PC-9 (cell line): Measurements from ENCODE around the gene FSIP2. TPM values are rescaled to one million over a fixed set of nuclear protein-coding genes. Genes with fewer than 3 reads are reported as not detected.

Source experiments
- BruUV-seq: library from RNA; stranded (reverse); fragments of 400-500 nt; replicated peaks from 2 replicates; lab custom pipeline; 2021; lab: Mats Ljungman, UMichigan
- CTCF ChIA-PET: fragments of 300-600 bp; sonication (Branson Sonifier 250); formaldehyde crosslinking; loops from one replicate; lab custom pipeline; 2022; ENCODE audit warnings: antibody characterized with exemption; lab: Charles Lee
- POLR2A ChIA-PET: fragments of 300-600 bp; sonication (Branson Sonifier 250); formaldehyde crosslinking; loops from one replicate; lab custom pipeline; 2022; ENCODE audit warnings: antibody characterized with exemption; ENCODE audit not compliant: unreplicated experiment; lab: Charles Lee
- DNase-seq, 2 experiments: peaks; one replicate each; pipeline versions ENCODE4 v3.0.0 to v3.0.0-alpha.2; 2015 to 2022; ENCODE audit warnings: mixed read lengths in 1 of 2
- H2AFZ ChIP-seq: fragments of 200-600 bp; sonication (generic); 2 replicates; pipeline ENCODE4 v1.8.1; 2017; ENCODE audit warnings: antibody characterized with exemption
- H3F3A ChIP-seq: fragments of 200-600 bp; sonication (generic); 2 replicates; pipeline ENCODE4 v1.8.1; 2017; ENCODE audit warnings: antibody characterized with exemption, mild to moderate bottlenecking, low read depth; ENCODE audit not compliant: insufficient read depth
- H3K27ac ChIP-seq: fragments of 200-600 bp; sonication (generic); 2 replicates; pipeline ENCODE4 v1.6.1; 2016; ENCODE audit warnings: mixed run types
- H3K27me3 ChIP-seq: fragments of 200-600 bp; sonication (generic); 2 replicates; pipeline ENCODE4 v1.6.1; 2016; ENCODE audit warnings: low read depth, mixed run types; ENCODE audit not compliant: insufficient read depth
- H3K36me3 ChIP-seq: fragments of 200-600 bp; sonication (generic); 2 replicates; pipeline ENCODE4 v1.6.1; 2016; ENCODE audit warnings: low read depth, mixed run types
- H3K4me1 ChIP-seq: fragments of 200-600 bp; sonication (generic); replicated peaks from 2 replicates; pipeline ENCODE4 v1.6.1; 2016; ENCODE audit warnings: mixed run types; ENCODE audit not compliant: insufficient read depth
- H3K4me2 ChIP-seq: fragments of 200-600 bp; sonication (generic); 2 replicates; pipeline ENCODE4 v1.6.1; 2017; ENCODE audit warnings: mixed run types
- H3K4me3 ChIP-seq: fragments of 200-600 bp; sonication (generic); 2 replicates; pipeline ENCODE4 v1.6.1; 2016; ENCODE audit warnings: mixed run types
- H3K79me2 ChIP-seq: fragments of 200-600 bp; sonication (generic); 2 replicates; pipeline ENCODE4 v1.6.1; 2017; ENCODE audit warnings: low read depth, mixed run types
- H3K9me2 ChIP-seq: fragments of 200-600 bp; sonication (generic); 2 replicates; pipeline ENCODE4 v1.8.1; 2017; ENCODE audit warnings: mild to moderate bottlenecking; ENCODE audit not compliant: insufficient read depth
- H3K9me3 ChIP-seq: fragments of 200-600 bp; sonication (generic); 2 replicates; pipeline ENCODE4 v1.8.1; 2016; ENCODE audit warnings: low read depth; ENCODE audit not compliant: insufficient read depth
- H4K20me1 ChIP-seq: fragments of 200-600 bp; sonication (generic); 2 replicates; pipeline ENCODE4 v1.8.1; 2017; ENCODE audit not compliant: insufficient read depth
- EZH2 ChIP-seq: fragments of 200-600 bp; sonication (generic); IDR thresholded peaks from 2 replicates; pipeline ENCODE4 v1.8.0; 2017; ENCODE audit warnings: antibody characterized with exemption, low read depth
- intact Hi-C: fragments of 100-400 bp; cut with micrococcal nuclease; formaldehyde crosslinking; loops from one replicate; pipeline ENCODE4 v1.10.0; 2022; ENCODE audit not compliant: unreplicated experiment
- total RNA-seq: library from RNA; stranded (reverse); gene quantifications from 2 replicates; pipeline ENCODE4 v1.2.3, GENCODE V29; 2021
- TF ChIP-seq, protein P1 (sequence below): fragments of 200-600 bp; sonication (generic); conservative IDR thresholded peaks from 2 replicates; pipeline ENCODE4 v1.6.1; 2017; ENCODE audit warnings: mixed run types, antibody characterized with exemption, mild to moderate bottlenecking, moderate library complexity

Gene FSIP2
- total RNA-seq, 1 experiment from 2014 or later, result 0.22 TPM

DNA sequence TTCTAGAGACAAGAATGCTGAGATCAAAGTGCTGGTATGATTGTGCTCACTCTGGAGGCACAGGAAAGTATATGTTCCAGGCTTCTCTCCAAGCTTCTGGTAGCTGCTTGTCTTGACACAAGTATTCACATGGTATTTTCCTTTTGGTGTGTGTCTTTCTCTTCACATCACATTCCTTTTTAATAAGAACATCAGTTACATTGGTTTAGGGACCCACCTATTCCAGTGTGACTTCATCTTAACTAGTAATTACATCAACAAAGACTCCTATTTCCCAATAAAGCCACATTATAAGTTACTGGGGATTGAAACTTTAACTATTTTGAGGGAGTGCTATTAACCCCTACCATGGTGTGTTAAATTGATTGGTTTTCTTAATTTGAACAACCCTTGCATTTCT is 119.1 kb downstream of the FSIP2 start:
- H3K79me2 ChIP-seq, result no peaks in the 10 kb centered on the region
- H3K36me3 ChIP-seq, result no peaks in the 10 kb centered on the region
- ChIA-PET POLR2A (no interaction called here), CTCF (no interaction called here)
- no peaks in the 10 kb centered on the region for H3K4me1 ChIP-seq
- H3K4me3 ChIP-seq, result no peak overlapping the region
- no peak overlapping the region for H2AFZ ChIP-seq
- no peak for DNase-seq
- H3K9me2 ChIP-seq, result no peaks in the 10 kb centered on the region
- H3K27ac ChIP-seq, result no peak overlapping the region
- no TSS peak for BruUV-seq
- H4K20me1 ChIP-seq, result no peaks in the 10 kb centered on the region
- H3K4me2 ChIP-seq, result no peak overlapping the region
- no peak for TF ChIP-seq EZH2
- TF ChIP-seq, protein P1, sequence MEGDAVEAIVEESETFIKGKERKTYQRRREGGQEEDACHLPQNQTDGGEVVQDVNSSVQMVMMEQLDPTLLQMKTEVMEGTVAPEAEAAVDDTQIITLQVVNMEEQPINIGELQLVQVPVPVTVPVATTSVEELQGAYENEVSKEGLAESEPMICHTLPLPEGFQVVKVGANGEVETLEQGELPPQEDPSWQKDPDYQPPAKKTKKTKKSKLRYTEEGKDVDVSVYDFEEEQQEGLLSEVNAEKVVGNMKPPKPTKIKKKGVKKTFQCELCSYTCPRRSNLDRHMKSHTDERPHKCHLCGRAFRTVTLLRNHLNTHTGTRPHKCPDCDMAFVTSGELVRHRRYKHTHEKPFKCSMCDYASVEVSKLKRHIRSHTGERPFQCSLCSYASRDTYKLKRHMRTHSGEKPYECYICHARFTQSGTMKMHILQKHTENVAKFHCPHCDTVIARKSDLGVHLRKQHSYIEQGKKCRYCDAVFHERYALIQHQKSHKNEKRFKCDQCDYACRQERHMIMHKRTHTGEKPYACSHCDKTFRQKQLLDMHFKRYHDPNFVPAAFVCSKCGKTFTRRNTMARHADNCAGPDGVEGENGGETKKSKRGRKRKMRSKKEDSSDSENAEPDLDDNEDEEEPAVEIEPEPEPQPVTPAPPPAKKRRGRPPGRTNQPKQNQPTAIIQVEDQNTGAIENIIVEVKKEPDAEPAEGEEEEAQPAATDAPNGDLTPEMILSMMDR, result no peak
- intact Hi-C loops, result no loop called here
- H3K27me3 ChIP-seq, result no peaks in the 10 kb centered on the region
- H3F3A ChIP-seq, result no peaks in the 10 kb centered on the region
- no peaks in the 10 kb centered on the region for H3K9me3 ChIP-seq

GRCh38 chr2:185859506-185859905 is 120.9 kb downstream of the FSIP2 start:
- Histone ChIP-seq H3F3A (no peaks in the 10 kb centered on the region), H4K20me1 (no peaks in the 10 kb centered on the region), H3K4me2 (no peak overlapping the region), H3K27ac (no peak overlapping the region), H3K9me3 (no peaks in the 10 kb centered on the region), H3K4me3 (no peak overlapping the region), H3K79me2 (no peaks in the 10 kb centered on the region), H3K27me3 (no peaks in the 10 kb centered on the region), H3K9me2 (no peaks in the 10 kb centered on the region), H3K36me3 (no peaks in the 10 kb centered on the region), H2AFZ (no peak overlapping the region), H3K4me1 (no peaks in the 10 kb centered on the region)
- ChIA-PET CTCF (no interaction called here), POLR2A (no interaction called here)
- no TSS peak for BruUV-seq
- DNase-seq, result no peak
- TF ChIP-seq, protein P1, result no peak
- no peak for TF ChIP-seq EZH2
- intact Hi-C loops, result no loop called here

- no peak overlapping the region for H2AFZ ChIP-seq
- no peak overlapping the region for H3K27ac ChIP-seq
- no peaks in the 10 kb centered on the region for H3K4me1 ChIP-seq
- no peaks in the 10 kb centered on the region for H4K20me1 ChIP-seq
- H3K27me3 ChIP-seq, result no peaks in the 10 kb centered on the region
- H3K4me3 ChIP-seq, result no peak overlapping the region
- H3K9me2 ChIP-seq, result no peaks in the 10 kb centered on the region
- no peaks in the 10 kb centered on the region for H3F3A ChIP-seq
- TF ChIP-seq, protein P1, result no peak
- no peak for TF ChIP-seq EZH2
- no peak overlapping the region for H3K4me2 ChIP-seq
- H3K79me2 ChIP-seq, result no peaks in the 10 kb centered on the region
- no peaks in the 10 kb centered on the region for H3K9me3 ChIP-seq
- intact Hi-C loops, result no loop called here
- no peak for DNase-seq
- H3K36me3 ChIP-seq, result no peaks in the 10 kb centered on the region
- BruUV-seq, result no TSS peak
- ChIA-PET CTCF (no interaction called here), POLR2A (no interaction called here)
Measured at GRCh38 chr2:185860321-185860720, 121.7 kb downstream of the FSIP2 start.
